Measurements from ENCODE around the gene SH3RF3. TPM values are rescaled to one million over a fixed set of nuclear protein-coding genes. Genes with fewer than 3 reads are reported as not detected.

Gene SH3RF3
- total RNA-seq, 4 donors from 2014 or later: 2.8 to 5.7 (median 3.0) TPM

DNA sequence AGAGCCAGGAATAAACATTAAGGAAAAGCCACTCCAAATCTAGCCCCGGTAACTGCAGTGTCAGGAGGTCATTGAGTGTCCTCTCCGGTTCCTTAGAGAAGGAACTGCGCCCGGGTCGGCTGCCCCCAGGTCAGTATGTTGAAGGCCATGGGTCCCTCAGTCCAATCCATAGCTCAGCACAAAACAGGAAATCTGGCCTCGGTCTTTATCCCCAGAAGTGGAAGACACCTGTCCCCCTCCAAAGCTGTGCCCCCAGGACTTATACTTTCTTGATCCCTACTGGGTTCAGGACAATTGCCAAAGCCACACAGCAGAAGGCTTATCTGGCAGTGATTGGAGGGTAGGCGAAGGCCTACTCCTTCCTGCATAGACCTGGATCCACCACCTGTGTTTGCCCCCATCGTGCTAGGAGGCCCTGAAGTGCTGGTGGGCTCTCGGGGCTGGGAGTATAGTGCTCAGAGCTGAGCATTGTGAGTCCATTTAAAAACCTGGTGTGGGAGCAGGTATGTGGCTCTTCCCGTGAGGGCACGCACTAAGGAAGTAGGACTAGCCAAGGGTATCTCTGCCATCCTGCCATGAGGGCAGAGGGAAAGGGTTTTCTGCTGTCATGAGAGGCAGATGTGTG, 306.2 kb downstream of the SH3RF3 start:
- H3K36me3 ChIP-seq: no peaks in the 10 kb centered on the region
- no peaks in the 10 kb centered on the region for H3K9me3 ChIP-seq
- peaks cover 45 to 46% of the 10 kb centered on the region in 2 donors for H3K4me1 ChIP-seq
- no peak for DNase-seq
- in situ Hi-C loops (cut with MboI; ENCODE audit: low sequenced_read_pairs in 4 of 4) (no loop called here), intact Hi-C loops (cut with DNase I; ENCODE audit: low total_unique reads) (loop anchor here (5.0 kb wide), 1 partner anchor 118 kb away; no protein-coding TSS in a partner anchor)
- peak overlapping the region; percentile 82 to 91 (median 86) for H3K27ac ChIP-seq
- H3K27me3 ChIP-seq: no peaks in the 10 kb centered on the region
- ATAC-seq: no peak
- TF ChIP-seq, protein P1, sequence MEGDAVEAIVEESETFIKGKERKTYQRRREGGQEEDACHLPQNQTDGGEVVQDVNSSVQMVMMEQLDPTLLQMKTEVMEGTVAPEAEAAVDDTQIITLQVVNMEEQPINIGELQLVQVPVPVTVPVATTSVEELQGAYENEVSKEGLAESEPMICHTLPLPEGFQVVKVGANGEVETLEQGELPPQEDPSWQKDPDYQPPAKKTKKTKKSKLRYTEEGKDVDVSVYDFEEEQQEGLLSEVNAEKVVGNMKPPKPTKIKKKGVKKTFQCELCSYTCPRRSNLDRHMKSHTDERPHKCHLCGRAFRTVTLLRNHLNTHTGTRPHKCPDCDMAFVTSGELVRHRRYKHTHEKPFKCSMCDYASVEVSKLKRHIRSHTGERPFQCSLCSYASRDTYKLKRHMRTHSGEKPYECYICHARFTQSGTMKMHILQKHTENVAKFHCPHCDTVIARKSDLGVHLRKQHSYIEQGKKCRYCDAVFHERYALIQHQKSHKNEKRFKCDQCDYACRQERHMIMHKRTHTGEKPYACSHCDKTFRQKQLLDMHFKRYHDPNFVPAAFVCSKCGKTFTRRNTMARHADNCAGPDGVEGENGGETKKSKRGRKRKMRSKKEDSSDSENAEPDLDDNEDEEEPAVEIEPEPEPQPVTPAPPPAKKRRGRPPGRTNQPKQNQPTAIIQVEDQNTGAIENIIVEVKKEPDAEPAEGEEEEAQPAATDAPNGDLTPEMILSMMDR (IDR thresholded peaks at IDR 0.05 in 4 of 5, conservative IDR thresholded peaks at IDR 0.05 in 1 of 5): no peak
- TF ChIP-seq POLR2A (IDR thresholded peaks at IDR 0.05): no peak
- H3K4me3 ChIP-seq: no peak overlapping the region

DNA sequence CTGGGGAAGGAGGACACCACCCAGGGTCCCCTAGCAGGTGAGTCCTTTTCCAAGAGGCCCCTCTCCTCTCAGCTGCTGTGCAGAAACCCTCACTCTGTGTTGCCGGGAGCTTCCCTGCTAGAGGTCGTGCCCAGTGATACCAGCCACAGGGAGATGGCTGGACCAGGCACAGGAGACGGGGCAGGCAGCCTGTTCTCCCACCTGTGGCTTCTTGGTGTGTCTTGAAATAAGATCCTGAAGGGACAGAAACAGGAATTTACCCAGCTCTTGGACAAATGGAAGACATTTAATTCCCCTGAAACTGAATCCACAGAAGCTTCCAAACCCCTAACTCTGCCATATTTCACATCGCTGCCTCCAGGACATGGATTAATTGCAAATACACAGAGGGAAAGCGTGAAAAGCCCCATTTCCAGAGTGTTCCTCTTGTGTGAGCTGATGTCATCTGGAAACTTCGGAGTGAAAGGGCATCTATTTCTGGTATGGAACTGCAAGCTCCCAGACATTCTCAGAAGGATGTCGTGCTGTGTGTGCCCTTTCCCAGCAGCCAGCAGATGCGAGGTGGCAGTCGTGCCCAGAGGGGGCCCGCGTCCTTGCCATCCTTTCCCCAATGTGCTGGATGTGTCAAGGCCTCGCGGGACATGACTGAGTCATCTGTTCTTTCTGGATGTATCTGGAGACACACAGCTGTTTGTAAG, 307.0 kb downstream of the SH3RF3 start:
- intact Hi-C loops (cut with DNase I; ENCODE audit: low total_unique reads): loop anchor here (2.0 to 5.0 kb wide), 2 partner anchors 13 to 119 kb away; no protein-coding TSS in a partner anchor
- Histone ChIP-seq H3K36me3 (no peaks in the 10 kb centered on the region), H3K27me3 (no peaks in the 10 kb centered on the region), H3K4me3 (peak overlapping the region in 1 of 4 donors; percentile 5), H3K4me1 (peaks cover 45 to 46% of the 10 kb centered on the region in 2 donors), H3K27ac (peak overlapping the region; percentile 82 to 91 (median 86)), H3K9me3 (peaks cover 0 to 3% (median 0%) of the 10 kb centered on the region in 3 donors)
- peak; percentile 84 to 91 for DNase-seq
- in situ Hi-C loops (cut with MboI; ENCODE audit: low sequenced_read_pairs in 4 of 4): no loop called here
- ATAC-seq: peak; percentile 74 to 82
- peak in 1 of 2 donors; percentile 18 for TF ChIP-seq POLR2A (IDR thresholded peaks at IDR 0.05)
- TF ChIP-seq, protein P1 (IDR thresholded peaks at IDR 0.05 in 4 of 5, conservative IDR thresholded peaks at IDR 0.05 in 1 of 5): no peak

DNA sequence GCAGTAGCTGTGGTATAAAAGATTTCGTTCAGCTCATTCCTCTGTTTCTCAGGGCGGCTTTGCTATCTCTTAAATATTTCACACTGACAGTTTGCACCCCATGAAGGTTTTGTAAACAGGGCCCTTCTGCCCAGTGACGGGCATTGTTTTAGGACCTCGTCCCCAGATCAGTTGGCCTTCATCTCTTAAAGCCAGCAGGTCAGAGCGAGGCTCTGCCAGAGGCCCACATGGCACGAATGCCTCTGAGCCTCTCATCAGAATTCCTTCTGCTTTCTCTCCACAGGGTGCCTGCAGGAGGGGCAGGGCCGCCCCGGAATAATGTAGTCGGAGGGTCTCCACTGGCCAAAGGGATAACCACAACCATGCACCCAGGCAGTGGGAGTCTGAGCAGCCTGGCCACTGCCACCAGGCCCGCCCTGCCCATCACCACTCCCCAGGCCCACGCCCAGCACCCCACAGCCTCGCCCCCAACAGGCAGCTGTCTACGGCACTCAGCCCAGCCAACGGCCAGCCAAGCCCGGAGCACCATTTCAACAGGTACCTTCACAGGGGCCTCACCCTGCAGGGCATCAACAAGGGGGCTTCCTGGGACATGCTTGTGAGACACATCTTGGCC, 307.7 kb downstream of the SH3RF3 start:
- in situ Hi-C loops (cut with MboI; ENCODE audit: low sequenced_read_pairs in 4 of 4) (no loop called here), intact Hi-C loops (cut with DNase I; ENCODE audit: low total_unique reads) (loop anchor here (2.0 to 5.0 kb wide), 2 partner anchors 14 to 119 kb away; no protein-coding TSS in a partner anchor)
- ATAC-seq (peak; percentile 38 to 43), DNase-seq (peak in 1 of 2 donors; percentile 44)
- Histone ChIP-seq H3K4me3 (peak overlapping the region in 1 of 4 donors; percentile 5), H3K4me1 (peaks cover 45 to 46% of the 10 kb centered on the region in 2 donors), H3K27ac (peak overlapping the region; percentile 82 to 91 (median 86)), H3K27me3 (no peaks in the 10 kb centered on the region), H3K36me3 (peaks cover 0 to 2% of the 10 kb centered on the region in 2 donors), H3K9me3 (peaks cover 0 to 7% (median 0%) of the 10 kb centered on the region in 3 donors)
- TF ChIP-seq POLR2A (IDR thresholded peaks at IDR 0.05): no peak
- TF ChIP-seq, protein P1 (IDR thresholded peaks at IDR 0.05 in 4 of 5, conservative IDR thresholded peaks at IDR 0.05 in 1 of 5): no peak

DNA sequence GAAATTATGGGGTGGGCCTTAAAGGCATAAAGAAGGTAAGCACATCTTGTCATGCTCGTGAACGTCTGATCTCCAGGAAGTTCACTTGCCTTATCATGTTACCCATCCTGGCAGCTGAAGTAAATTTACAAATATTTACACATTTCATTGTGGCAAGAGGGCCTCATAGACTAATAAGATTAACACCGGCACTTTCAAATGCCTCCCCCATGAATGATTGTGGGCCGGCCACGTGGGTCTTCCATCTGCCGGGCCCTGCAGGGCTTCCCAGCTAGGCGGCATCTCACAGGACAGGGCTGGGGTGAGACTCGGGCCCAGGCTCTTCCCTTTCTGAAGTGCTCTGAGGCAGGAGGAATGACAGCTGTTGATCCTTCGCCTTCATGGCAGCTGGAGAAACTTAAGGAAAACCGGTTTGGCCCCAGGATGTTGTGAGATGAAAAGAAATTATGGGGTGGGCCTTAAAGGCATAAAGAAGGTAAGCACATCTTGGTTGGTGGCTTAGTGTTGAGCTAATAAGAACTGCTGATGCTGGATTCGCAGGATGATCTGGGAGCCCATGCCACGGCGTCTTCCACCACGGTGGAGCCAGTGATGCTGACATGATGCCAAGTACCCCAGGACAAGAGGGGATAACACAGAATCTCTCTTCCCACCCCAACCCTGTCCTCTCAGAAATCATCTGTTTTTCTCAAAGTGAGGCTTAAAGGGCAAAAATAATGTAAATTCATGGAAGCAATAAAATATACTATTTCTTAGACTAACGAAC, 308.5 kb downstream of the SH3RF3 start:
- no peak for DNase-seq
- Histone ChIP-seq H3K9me3 (peaks cover 0 to 7% (median 0%) of the 10 kb centered on the region in 3 donors), H3K4me1 (peaks cover 45 to 46% of the 10 kb centered on the region in 2 donors), H3K36me3 (peaks cover 0 to 4% of the 10 kb centered on the region in 2 donors), H3K4me3 (no peak overlapping the region), H3K27ac (peak overlapping the region; percentile 82 to 91 (median 86)), H3K27me3 (no peaks in the 10 kb centered on the region)
- in situ Hi-C loops (cut with MboI; ENCODE audit: low sequenced_read_pairs in 4 of 4) (no loop called here), intact Hi-C loops (cut with DNase I; ENCODE audit: low total_unique reads) (loop anchor here (2.0 to 5.0 kb wide), 2 partner anchors 15 to 120 kb away; no protein-coding TSS in a partner anchor)
- ATAC-seq: peak in 1 of 2 donors; percentile 15
- TF ChIP-seq, protein P1 (IDR thresholded peaks at IDR 0.05 in 4 of 5, conservative IDR thresholded peaks at IDR 0.05 in 1 of 5): no peak
- TF ChIP-seq POLR2A (IDR thresholded peaks at IDR 0.05): no peak
